Right cardiac atrium (tissue), 5 donors: ENCODE measurements around the gene CNTNAP2. TPM values are rescaled to one million over a fixed set of nuclear protein-coding genes. Genes with fewer than 3 reads are reported as not detected.

Experiments used
- ATAC-seq, 2 donors: fragments of 200-7000 bp; cut with Tn5 transposase; one replicate each; pipeline versions ENCODE4 v1.8.0 to v1.9.1; 2020; ENCODE audit warnings: moderate library complexity in 2 of 2, mild to moderate bottlenecking in 1 of 2
- DNase-seq, 3 donors: peaks; one replicate each; pipeline ENCODE4 v3.0.0-alpha.2; 2020
- H3K27ac ChIP-seq: one replicate; pipeline ENCODE4 v1.5.1; 2013; ENCODE audit warnings: mild to moderate bottlenecking, low read length, control low read depth, moderate library complexity
- H3K27me3 ChIP-seq: one replicate; pipeline ENCODE4 v1.6.1; 2013; ENCODE audit not compliant: control insufficient read depth, insufficient read depth
- H3K4me1 ChIP-seq: one replicate; pipeline ENCODE4 v1.6.1; 2013; ENCODE audit warnings: low read length; ENCODE audit not compliant: control insufficient read depth, insufficient read depth
- H3K4me3 ChIP-seq: one replicate; pipeline ENCODE4 v1.5.1; 2013; ENCODE audit warnings: low read length, control low read depth
- H3K9me3 ChIP-seq: one replicate; pipeline ENCODE4 v1.6.1; 2013; ENCODE audit warnings: low read length; ENCODE audit not compliant: control insufficient read depth
- WGBS: extraction: QIAGEN DNeasy Blood & Tissue Kit; methylation state at CpG from one replicate; pipeline ENCODE4 v1.1.7; 2013; 5-methylcytosine and 5-hydroxymethylcytosine counted together
- intact Hi-C, 4 donors: fragments of 100-400 bp; cut with DNase I; formaldehyde crosslinking; loops; one replicate each; pipeline versions ENCODE4 v1.11.0 to v1.14.0; 2022 to 2023
- polyA plus RNA-seq: library from polyadenylated mRNA; stranded (reverse); fragments of 200-250 nt; gene quantifications from one replicate; pipeline ENCODE4 v1.2.3, GENCODE V29; 2013
- total RNA-seq, 4 donors: library from RNA; stranded (reverse); fragmentation: NEBNext Ultra II Directional; extraction: Animal tissue kit (Norgen Biotek cat#: 25700); gene quantifications; one replicate each; pipeline ENCODE4 v1.2.1, GENCODE V29; 2021
- donor health status: healthy with polysubstance abuse.
- donor health status: DM: no; HTN: yes; CAD: no.
- donor health status: DM: no; HTN: no; CAD: no.
- donor health status: DM: no; HTN: yes; CAD: no; lungs with severe emphysema.
- donor health status: DM: yes; HTN: yes; CAD: no.

Gene CNTNAP2
- total and polyA plus RNA-seq, 5 donors: 0.23 to 1.7 (median 0.91) TPM; not detected in 1

GRCh38 chr7:148035950-148036349, 1919.3 kb downstream of the CNTNAP2 start:
- H3K27me3 ChIP-seq: no peaks in the 10 kb centered on the region
- no peak overlapping the region for H3K27ac ChIP-seq
- no peaks in the 10 kb centered on the region for H3K9me3 ChIP-seq
- H3K4me3 ChIP-seq: no peak overlapping the region
- H3K4me1 ChIP-seq: no peaks in the 10 kb centered on the region
- ATAC-seq: no peak
- DNase-seq: no peak
- WGBS: 67% methylated on average over 1 of the region's 1 CpG
- intact Hi-C loops: no loop called here

GRCh38 chr7:148037044-148037443, 1920.4 kb downstream of the CNTNAP2 start:
- DNase-seq (no peak), ATAC-seq (no peak)
- Histone ChIP-seq H3K4me1 (no peaks in the 10 kb centered on the region), H3K27ac (no peak overlapping the region), H3K4me3 (no peak overlapping the region), H3K27me3 (no peaks in the 10 kb centered on the region), H3K9me3 (no peaks in the 10 kb centered on the region)
- intact Hi-C loops: no loop called here
- 86% methylated on average over 2 of the region's 2 CpGs for WGBS

DNA sequence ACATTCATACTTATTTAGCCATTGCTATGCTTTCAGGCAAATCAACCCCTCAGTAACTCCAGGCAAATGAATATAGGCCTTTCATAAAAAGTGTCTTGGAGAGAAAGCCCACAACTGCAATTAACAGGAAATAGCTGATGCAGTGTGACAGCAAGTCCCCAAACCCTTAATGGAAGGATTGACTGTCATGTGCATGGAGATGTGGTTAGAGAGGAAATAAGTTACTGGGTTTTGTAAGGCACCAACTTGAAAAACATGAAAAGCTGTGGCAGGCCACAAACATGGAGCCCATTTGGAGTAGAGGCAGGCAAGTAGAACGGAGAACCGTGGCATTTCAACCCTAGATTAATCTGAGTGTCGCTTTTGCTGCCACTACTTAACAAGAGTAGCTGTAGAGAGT, 1924.6 kb downstream of the CNTNAP2 start:
- ATAC-seq (no peak), DNase-seq (no peak)
- no peak overlapping the region for H3K4me3 ChIP-seq
- H3K9me3 ChIP-seq: no peaks in the 10 kb centered on the region
- H3K27ac ChIP-seq: no peak overlapping the region
- WGBS: 84% methylated on average over 3 of the region's 3 CpGs
- no peaks in the 10 kb centered on the region for H3K4me1 ChIP-seq
- intact Hi-C loops: no loop called here
- no peaks in the 10 kb centered on the region for H3K27me3 ChIP-seq

- intact Hi-C loops: no loop called here
Observed at GRCh38 chr7:148042935-148043631, 1926.5 kb downstream of the CNTNAP2 start.

DNA sequence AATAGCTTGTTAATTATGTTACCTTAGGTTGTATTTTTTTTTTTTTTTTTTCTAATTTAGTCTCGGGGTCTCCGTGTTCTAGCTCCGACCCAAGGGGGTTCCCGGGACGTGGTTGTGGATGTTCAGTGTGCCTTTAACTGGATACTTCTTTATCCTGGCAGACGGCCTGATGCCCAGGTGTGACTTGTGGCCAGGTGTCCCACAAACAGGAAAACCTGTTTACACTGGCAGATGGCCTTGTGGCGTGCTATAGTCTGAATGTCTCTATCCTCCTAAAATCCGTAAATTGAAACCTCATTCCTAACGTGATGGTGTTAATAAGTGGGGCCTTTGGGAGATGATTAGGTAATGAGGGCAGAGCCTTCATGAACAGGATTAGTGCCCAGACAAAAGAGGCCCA, 1927.6 kb downstream of the CNTNAP2 start:
- ATAC-seq (no peak), DNase-seq (no peak)
- 92% methylated on average over 9 of the region's 9 CpGs for WGBS
- intact Hi-C loops: no loop called here
- H3K4me3 ChIP-seq: no peak overlapping the region
- H3K27ac ChIP-seq: no peak overlapping the region
- no peaks in the 10 kb centered on the region for H3K4me1 ChIP-seq
- H3K27me3 ChIP-seq: no peaks in the 10 kb centered on the region
- no peaks in the 10 kb centered on the region for H3K9me3 ChIP-seq

More at GRCh38 chr7:148042935-148043631, 1926.5 kb downstream of the CNTNAP2 start:
- Histone ChIP-seq H3K4me3 (no peak overlapping the region), H3K27me3 (no peaks in the 10 kb centered on the region), H3K9me3 (no peaks in the 10 kb centered on the region), H3K4me1 (no peaks in the 10 kb centered on the region), H3K27ac (no peak overlapping the region)
- WGBS: 91% methylated on average over 3 of the region's 3 CpGs
- DNase-seq: no peak
- no peak for ATAC-seq

DNA sequence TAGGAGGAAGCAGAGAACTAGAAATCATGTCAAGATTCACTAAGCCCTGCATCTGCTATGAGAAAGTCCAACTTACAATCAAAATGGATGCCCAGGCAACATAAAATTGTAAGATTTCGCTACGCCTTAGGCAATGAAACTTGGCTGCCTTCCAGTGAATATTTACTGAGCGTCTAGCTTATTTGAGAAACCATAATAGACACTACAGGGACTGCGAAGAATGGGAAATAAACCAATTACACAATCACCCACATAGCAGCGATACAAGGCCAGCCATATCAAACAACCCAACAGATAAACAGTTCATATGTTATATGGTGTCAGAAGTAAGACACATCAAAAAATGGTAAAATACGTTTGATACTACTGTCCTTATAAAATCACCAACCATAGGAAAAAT, 1928.9 kb downstream of the CNTNAP2 start:
- WGBS: 81% methylated on average over 6 of the region's 6 CpGs
- H3K27ac ChIP-seq: no peak overlapping the region
- H3K4me1 ChIP-seq: no peaks in the 10 kb centered on the region
- H3K27me3 ChIP-seq: no peaks in the 10 kb centered on the region
- intact Hi-C loops: no loop called here
- H3K9me3 ChIP-seq: no peaks in the 10 kb centered on the region
- DNase-seq (no peak), ATAC-seq (no peak)
- H3K4me3 ChIP-seq: no peak overlapping the region

- 84% methylated on average over 4 of the region's 4 CpGs for WGBS
- no peak overlapping the region for H3K27ac ChIP-seq
- ATAC-seq (no peak), DNase-seq (no peak)
- intact Hi-C loops: no loop called here
- no peaks in the 10 kb centered on the region for H3K4me1 ChIP-seq
- H3K9me3 ChIP-seq: no peaks in the 10 kb centered on the region
- H3K4me3 ChIP-seq: no peak overlapping the region
- H3K27me3 ChIP-seq: no peaks in the 10 kb centered on the region
Observed at GRCh38 chr7:148049068-148049467, 1932.5 kb downstream of the CNTNAP2 start.

DNA sequence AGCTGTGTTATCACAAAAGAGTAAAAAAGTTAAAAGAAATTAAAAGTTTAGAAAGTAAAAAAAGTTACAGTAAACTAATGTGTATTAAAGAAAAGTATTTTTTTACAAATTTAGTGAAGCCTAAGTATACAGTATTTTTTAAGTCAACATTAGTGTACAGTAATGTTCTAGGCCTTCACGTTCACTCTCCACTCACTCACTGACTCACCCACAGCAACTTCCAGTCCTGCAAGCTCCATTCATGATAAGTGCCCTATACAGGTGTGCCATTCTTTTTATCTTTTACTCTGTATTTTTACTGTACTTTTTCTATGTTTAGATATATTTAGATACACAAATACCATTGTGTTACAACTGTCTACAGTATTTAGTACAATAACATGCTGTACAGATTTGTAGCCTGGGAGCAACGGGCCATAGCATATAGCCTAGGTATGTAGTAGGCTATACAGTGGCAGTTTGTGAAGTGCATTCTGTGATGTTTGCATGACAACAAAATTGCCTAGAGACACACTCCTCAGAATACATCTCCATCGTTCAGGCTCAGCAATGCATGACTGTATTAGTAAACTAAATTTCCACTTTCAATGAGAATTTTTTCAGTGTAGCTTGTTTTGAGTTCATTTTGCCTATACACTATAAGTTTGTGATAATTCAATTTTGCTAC, 1934.0 kb downstream of the CNTNAP2 start:
- Histone ChIP-seq H3K9me3 (no peaks in the 10 kb centered on the region), H3K27ac (no peak overlapping the region), H3K4me1 (no peaks in the 10 kb centered on the region), H3K4me3 (no peak overlapping the region), H3K27me3 (no peaks in the 10 kb centered on the region)
- 83% methylated on average over 3 of the region's 3 CpGs for WGBS
- intact Hi-C loops: no loop called here
- ATAC-seq (no peak), DNase-seq (no peak)

DNA sequence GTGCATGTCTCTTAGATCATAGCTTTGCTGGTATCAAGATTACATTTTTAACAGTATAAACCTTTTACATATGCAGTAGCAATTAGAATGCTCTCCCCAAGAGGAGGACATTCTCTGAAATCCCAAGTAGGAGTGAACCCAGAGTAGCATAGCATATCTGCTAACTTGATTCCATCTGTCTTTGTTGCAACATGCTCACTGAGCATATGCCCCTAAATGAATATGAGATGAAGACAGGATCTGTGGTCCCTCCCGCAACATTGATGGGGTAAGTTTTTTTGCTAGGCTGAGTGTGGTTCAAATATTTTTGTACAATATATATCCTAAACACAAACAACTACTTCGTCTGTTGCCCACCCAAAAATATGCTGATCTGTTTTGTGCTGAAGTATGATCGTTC, 1939.8 kb downstream of the CNTNAP2 start:
- no peaks in the 10 kb centered on the region for H3K4me1 ChIP-seq
- 90% methylated on average over 3 of the region's 3 CpGs for WGBS
- H3K4me3 ChIP-seq: no peak overlapping the region
- DNase-seq (no peak), ATAC-seq (no peak)
- H3K27me3 ChIP-seq: no peaks in the 10 kb centered on the region
- no peaks in the 10 kb centered on the region for H3K9me3 ChIP-seq
- no peak overlapping the region for H3K27ac ChIP-seq
- intact Hi-C loops: no loop called here

DNA sequence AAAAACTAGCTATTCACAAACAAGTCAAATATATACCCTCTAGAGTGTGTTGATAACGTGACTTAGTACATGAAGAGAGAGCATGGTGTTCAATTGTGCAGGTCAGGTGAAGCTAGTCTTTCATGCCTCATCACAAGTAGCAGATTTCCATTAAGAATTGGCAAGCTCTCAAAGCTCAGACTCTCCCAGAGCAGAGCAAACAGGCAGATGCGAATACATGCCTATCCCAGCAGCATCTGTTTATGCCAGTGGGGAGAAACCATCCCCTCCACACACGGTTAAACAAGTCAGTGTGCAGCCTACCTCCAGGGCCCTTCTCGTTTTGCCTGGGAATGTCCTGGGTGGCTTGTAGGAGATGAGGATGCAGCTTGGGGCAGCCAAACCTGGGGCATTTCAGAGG, 1941.5 kb downstream of the CNTNAP2 start:
- DNase-seq (no peak), ATAC-seq (no peak)
- H3K27me3 ChIP-seq: no peaks in the 10 kb centered on the region
- WGBS: 58% methylated on average over 4 of the region's 4 CpGs
- H3K4me3 ChIP-seq: no peak overlapping the region
- intact Hi-C loops: no loop called here
- no peaks in the 10 kb centered on the region for H3K4me1 ChIP-seq
- H3K9me3 ChIP-seq: no peaks in the 10 kb centered on the region
- no peak overlapping the region for H3K27ac ChIP-seq

GRCh38 chr7:148058753-148059152, 1942.2 kb downstream of the CNTNAP2 start:
- Histone ChIP-seq H3K27me3 (no peaks in the 10 kb centered on the region), H3K4me1 (no peaks in the 10 kb centered on the region), H3K9me3 (no peaks in the 10 kb centered on the region), H3K4me3 (no peak overlapping the region), H3K27ac (no peak overlapping the region)
- intact Hi-C loops: no loop called here
- ATAC-seq: no peak
- no peak for DNase-seq
- WGBS: 85% methylated on average over 6 of the region's 6 CpGs
